GM12864 (cell line): Measurements from ENCODE around the gene PLAGL2.

Experiments used
- DNase-seq: peaks from one replicate; pipeline ENCODE4 v3.0.0-alpha.2; 2011; ENCODE audit warnings: low read depth
- H3K4me3 ChIP-seq: 2 replicates; pipeline ENCODE4 v1.5.1; 2011; ENCODE audit warnings: mild to moderate bottlenecking, low read depth, low read length, control low read depth
- CTCF ChIP-seq: IDR thresholded peaks from 2 replicates; pipeline ENCODE4 v1.5.1; 2011; ENCODE audit warnings: low read depth, mild to moderate bottlenecking, moderate library complexity, low read length, control low read depth, inconsistent platforms; ENCODE audit errors: missing control alignments

PLAGL2 gene

GRCh38 chr20:32144898-32145662, 62.5 kb downstream of the PLAGL2 start:
- no peak overlapping the region for H3K4me3 ChIP-seq
- DNase-seq: no peak
- no peak for TF ChIP-seq CTCF

GRCh38 chr20:32142991-32143390, 64.6 kb downstream of the PLAGL2 start:
- DNase-seq: no peak
- TF ChIP-seq CTCF: no peak
- no peak overlapping the region for H3K4me3 ChIP-seq
